Measurements from ENCODE around the gene CNIH2. TPM values are rescaled to one million over a fixed set of nuclear protein-coding genes. Genes with fewer than 3 reads are reported as not detected.

The CNIH2 gene
- total RNA-seq, 1 experiment from 2014 or later: 1.4 TPM

- H3K4me1 Mint-ChIP-seq (ENCODE audit: insufficient read depth, unreplicated experiment): no peaks in the 10 kb centered on the region
- peaks cover 48% of the 10 kb centered on the region for H3K36me3 Mint-ChIP-seq (ENCODE audit: insufficient read depth, unreplicated experiment)
These were observed 37.2 kb upstream of the CNIH2 start for GRCh38 chr11:66240781-66241136.

GRCh38 chr11:66242095-66242765 is 35.7 kb upstream of the CNIH2 start:
- DNase-seq (ENCODE audit: unreplicated experiment): no peak
- CTCF ChIA-PET: interaction anchor here (0.8 to 2.2 kb wide), 3 partner anchors 18 to 37 kb away, joined by 3 to 9 read pairs (median 3); no protein-coding TSS in a partner anchor
- Mint-ChIP-seq H3K36me3 (ENCODE audit: insufficient read depth, unreplicated experiment) (peaks cover 50% of the 10 kb centered on the region), H3K4me1 (ENCODE audit: insufficient read depth, unreplicated experiment) (no peaks in the 10 kb centered on the region), H3K27ac (ENCODE audit: low read depth, unreplicated experiment) (no peak overlapping the region), H3K4me3 (ENCODE audit: unreplicated experiment) (no peak overlapping the region), H3K27me3 (ENCODE audit: insufficient read depth, unreplicated experiment) (no peaks in the 10 kb centered on the region), H3K9me3 (ENCODE audit: unreplicated experiment) (no peaks in the 10 kb centered on the region)
- POLR2A ChIA-PET: no interaction called here
- intact Hi-C loops (cut with micrococcal nuclease): no loop called here
- TF ChIP-seq CTCF (IDR thresholded peaks at IDR 0.05; ENCODE audit: unreplicated experiment): no peak
- BruUV-seq (replicated peaks): no TSS peak

More at GRCh38 chr11:66240781-66241136, 37.2 kb upstream of the CNIH2 start:
- DNase-seq (ENCODE audit: unreplicated experiment): no peak
- intact Hi-C loops (cut with micrococcal nuclease): no loop called here
- BruUV-seq (replicated peaks): no TSS peak
- H3K27me3 Mint-ChIP-seq (ENCODE audit: insufficient read depth, unreplicated experiment): no peaks in the 10 kb centered on the region
- POLR2A ChIA-PET: no interaction called here
- no peak overlapping the region for H3K4me3 Mint-ChIP-seq (ENCODE audit: unreplicated experiment)
- CTCF ChIA-PET: interaction anchor here (0.6 to 2.2 kb wide), 5 partner anchors 19 to 195 kb away, joined by 3 to 9 read pairs (median 3); no protein-coding TSS in a partner anchor
- H3K9me3 Mint-ChIP-seq (ENCODE audit: unreplicated experiment): no peaks in the 10 kb centered on the region
- no peak overlapping the region for H3K27ac Mint-ChIP-seq (ENCODE audit: low read depth, unreplicated experiment)
- no peak for TF ChIP-seq CTCF (IDR thresholded peaks at IDR 0.05; ENCODE audit: unreplicated experiment)

GRCh38 chr11:66243782-66244535 is 34.0 kb upstream of the CNIH2 start:
- no peak overlapping the region for H3K4me3 Mint-ChIP-seq (ENCODE audit: unreplicated experiment)
- intact Hi-C loops (cut with micrococcal nuclease): no loop called here
- H3K27ac Mint-ChIP-seq (ENCODE audit: low read depth, unreplicated experiment): no peak overlapping the region

More at GRCh38 chr11:66243782-66244535, 34.0 kb upstream of the CNIH2 start:
- H3K36me3 Mint-ChIP-seq (ENCODE audit: insufficient read depth, unreplicated experiment): peaks cover 38% of the 10 kb centered on the region
- no peaks in the 10 kb centered on the region for H3K27me3 Mint-ChIP-seq (ENCODE audit: insufficient read depth, unreplicated experiment)
- no peak for DNase-seq (ENCODE audit: unreplicated experiment)
- no peaks in the 10 kb centered on the region for H3K4me1 Mint-ChIP-seq (ENCODE audit: insufficient read depth, unreplicated experiment)
- ChIA-PET POLR2A (no interaction called here), CTCF (no interaction called here)
- no peaks in the 10 kb centered on the region for H3K9me3 Mint-ChIP-seq (ENCODE audit: unreplicated experiment)
- TF ChIP-seq CTCF (IDR thresholded peaks at IDR 0.05; ENCODE audit: unreplicated experiment): no peak
- TSS peak; percentile 55 for BruUV-seq (replicated peaks)
